NCI-H1417 (cell line): ENCODE measurements around the gene MCHR1.

Experiments used
- DNase-seq, 3 experiments: peaks; one replicate each; lab custom pipeline; 2025; lab: John Stamatoyannopoulos, UW

MCHR1 gene

GRCh38 chr22:40727070-40727963, 48.0 kb downstream of the MCHR1 start:
- peak in 2 of 3 experiments; percentile 19 to 77 for DNase-seq

DNA sequence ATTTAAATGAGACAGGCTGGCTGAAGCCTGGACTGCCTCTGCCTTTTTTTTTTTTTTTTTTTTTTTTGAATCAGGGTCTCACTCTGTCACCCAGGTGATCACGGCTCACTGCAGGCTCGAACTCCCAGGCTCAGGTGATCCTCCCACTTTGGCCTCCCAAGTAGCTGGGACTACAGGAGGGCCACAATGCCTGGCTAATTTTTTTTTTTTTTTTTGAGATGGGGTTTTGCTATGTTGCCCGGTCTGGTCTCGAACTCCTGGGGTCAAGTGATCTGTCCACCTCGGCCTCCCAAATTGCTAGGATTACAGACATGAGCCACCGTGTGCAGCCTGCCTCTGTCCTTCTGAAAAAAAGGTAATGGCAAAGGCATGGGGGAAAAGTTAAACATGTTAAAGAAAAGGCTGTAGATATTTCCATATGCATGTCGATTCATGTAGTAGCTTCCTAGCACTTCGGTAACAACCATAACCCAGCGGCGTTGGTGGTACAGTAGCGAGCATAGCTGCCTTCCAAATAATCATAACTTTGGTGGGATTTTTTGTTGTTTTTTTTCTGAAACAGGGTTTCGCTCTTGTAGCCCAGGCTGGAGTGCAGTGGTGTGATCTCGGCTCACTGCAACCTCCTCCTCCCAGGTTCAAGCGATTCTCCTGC, 48.8 kb downstream of the MCHR1 start:
- DNase-seq: no peak

DNA sequence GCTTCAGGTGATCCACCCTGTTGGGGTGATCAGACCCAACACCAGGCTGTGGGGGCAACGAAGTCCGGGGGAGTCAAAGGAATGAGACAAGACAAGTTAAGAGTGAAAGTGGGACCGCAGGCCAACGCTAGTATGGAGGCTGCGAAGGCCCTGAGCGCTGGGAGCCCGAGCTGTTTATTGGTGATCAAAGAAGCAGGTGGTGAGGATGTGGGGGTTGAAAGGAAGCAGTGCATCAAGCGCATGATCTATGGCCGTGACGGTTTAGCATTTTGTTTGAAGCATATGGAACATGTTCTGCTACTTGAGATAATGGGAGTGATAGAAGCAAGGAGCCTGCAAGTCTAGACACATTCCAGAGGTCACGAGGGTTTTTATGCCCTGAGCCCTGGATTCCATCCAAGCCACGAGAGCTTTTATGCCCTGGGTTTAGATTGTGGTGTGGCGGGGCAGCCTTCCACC, 49.5 kb downstream of the MCHR1 start:
- DNase-seq: peak; percentile 10 to 88 (median 37)

GRCh38 chr22:40729284-40729683, 50.0 kb downstream of the MCHR1 start:
- DNase-seq: no peak
